ENCODE measurements around the gene ADGB.

GRCh38 chr6:146592451-146592850 lies 6.3 kb upstream of the ADGB start:
- TF ChIP-seq CTCF (conservative IDR thresholded peaks at IDR 0.05; ENCODE audit: low read length) (no peak), EZH2phosphoT487 (IDR thresholded peaks at IDR 0.05; ENCODE audit: borderline replicate concordance, low read depth, low read length) (no peak)

Data from OCI-LY7 (cell line).